NB4 (cell line): Measurements from ENCODE around the gene PUM2.

Source experiments
- DNase-seq: peaks from one replicate; pipeline ENCODE4 v3.0.0; 2010; ENCODE audit warnings: low read depth
- H3K4me3 ChIP-seq: one replicate; pipeline ENCODE4 v1.5.1; 2011; ENCODE audit warnings: mild to moderate bottlenecking, low read depth, low read length, moderate library complexity
- MYC ChIP-seq: IDR thresholded peaks from 2 replicates; pipeline ENCODE4 v1.6.1; 2011; ENCODE audit warnings: low read depth, low read length
- POLR2A ChIP-seq: IDR thresholded peaks from 2 replicates; pipeline ENCODE4 v1.6.1; 2011; ENCODE audit warnings: mild to moderate bottlenecking; ENCODE audit not compliant: insufficient read length; ENCODE audit errors: extremely low read depth
- TF ChIP-seq, protein P1 (sequence below): IDR thresholded peaks from one replicate; pipeline ENCODE4 v1.5.1; 2012; ENCODE audit warnings: low read depth, low read length
- TF ChIP-seq, protein P2 (sequence below): IDR thresholded peaks from 2 replicates; pipeline ENCODE4 v1.6.1; 2011; ENCODE audit warnings: low read depth, low read length

PUM2 gene, protein sequence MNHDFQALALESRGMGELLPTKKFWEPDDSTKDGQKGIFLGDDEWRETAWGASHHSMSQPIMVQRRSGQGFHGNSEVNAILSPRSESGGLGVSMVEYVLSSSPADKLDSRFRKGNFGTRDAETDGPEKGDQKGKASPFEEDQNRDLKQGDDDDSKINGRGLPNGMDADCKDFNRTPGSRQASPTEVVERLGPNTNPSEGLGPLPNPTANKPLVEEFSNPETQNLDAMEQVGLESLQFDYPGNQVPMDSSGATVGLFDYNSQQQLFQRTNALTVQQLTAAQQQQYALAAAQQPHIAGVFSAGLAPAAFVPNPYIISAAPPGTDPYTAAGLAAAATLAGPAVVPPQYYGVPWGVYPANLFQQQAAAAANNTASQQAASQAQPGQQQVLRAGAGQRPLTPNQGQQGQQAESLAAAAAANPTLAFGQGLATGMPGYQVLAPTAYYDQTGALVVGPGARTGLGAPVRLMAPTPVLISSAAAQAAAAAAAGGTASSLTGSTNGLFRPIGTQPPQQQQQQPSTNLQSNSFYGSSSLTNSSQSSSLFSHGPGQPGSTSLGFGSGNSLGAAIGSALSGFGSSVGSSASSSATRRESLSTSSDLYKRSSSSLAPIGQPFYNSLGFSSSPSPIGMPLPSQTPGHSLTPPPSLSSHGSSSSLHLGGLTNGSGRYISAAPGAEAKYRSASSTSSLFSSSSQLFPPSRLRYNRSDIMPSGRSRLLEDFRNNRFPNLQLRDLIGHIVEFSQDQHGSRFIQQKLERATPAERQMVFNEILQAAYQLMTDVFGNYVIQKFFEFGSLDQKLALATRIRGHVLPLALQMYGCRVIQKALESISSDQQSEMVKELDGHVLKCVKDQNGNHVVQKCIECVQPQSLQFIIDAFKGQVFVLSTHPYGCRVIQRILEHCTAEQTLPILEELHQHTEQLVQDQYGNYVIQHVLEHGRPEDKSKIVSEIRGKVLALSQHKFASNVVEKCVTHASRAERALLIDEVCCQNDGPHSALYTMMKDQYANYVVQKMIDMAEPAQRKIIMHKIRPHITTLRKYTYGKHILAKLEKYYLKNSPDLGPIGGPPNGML

DNA sequence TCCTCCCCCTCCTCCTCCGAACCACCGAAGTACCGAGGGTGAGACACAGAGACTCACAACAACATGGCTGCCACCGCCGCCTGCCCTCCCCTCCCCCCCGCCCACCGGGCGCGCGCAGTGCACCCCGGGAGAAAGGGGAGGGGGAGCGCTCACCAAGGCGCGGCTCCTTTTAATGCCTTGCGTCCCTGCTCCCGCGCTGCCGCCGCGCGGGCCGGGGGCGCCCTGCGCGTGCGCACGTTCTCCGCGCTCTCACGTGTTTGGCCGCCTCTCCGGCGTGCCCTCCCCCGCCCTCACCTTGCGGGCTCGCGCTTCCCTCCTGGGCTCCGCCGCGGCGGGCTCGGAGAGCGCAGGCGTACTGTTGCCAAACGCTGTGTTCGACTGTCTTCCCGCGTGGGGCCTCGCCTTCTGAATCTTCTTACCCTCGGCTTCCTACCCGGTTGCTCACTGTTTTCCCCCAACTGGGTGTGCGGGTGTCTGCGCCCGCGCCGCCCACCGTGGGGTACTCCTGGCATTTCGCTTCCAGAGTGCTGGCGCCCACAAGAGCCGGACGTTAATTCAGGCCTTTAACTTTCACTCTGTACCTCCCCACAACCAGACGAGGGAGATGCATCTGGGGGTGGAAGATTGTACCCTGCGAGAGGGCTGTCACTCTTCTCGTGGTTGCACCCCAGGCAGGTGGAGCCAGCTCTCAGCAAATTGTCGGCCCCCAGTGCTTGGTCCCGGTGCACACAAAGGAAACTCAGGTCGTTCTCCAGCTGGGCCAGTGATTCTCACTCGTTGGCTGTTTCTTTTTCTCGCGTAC lies at the start of gene PUM2:
PUM2 (minus strand) TSS at position 92 of the 802 bp plus-strand sequence. CDS start 23,484 bp downstream, outside the sequence.
- TF ChIP-seq POLR2A (peak; percentile 93), MYC (peak; percentile 96)
- TF ChIP-seq, protein P1, sequence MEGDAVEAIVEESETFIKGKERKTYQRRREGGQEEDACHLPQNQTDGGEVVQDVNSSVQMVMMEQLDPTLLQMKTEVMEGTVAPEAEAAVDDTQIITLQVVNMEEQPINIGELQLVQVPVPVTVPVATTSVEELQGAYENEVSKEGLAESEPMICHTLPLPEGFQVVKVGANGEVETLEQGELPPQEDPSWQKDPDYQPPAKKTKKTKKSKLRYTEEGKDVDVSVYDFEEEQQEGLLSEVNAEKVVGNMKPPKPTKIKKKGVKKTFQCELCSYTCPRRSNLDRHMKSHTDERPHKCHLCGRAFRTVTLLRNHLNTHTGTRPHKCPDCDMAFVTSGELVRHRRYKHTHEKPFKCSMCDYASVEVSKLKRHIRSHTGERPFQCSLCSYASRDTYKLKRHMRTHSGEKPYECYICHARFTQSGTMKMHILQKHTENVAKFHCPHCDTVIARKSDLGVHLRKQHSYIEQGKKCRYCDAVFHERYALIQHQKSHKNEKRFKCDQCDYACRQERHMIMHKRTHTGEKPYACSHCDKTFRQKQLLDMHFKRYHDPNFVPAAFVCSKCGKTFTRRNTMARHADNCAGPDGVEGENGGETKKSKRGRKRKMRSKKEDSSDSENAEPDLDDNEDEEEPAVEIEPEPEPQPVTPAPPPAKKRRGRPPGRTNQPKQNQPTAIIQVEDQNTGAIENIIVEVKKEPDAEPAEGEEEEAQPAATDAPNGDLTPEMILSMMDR = no peak
- TF ChIP-seq, protein P2, sequence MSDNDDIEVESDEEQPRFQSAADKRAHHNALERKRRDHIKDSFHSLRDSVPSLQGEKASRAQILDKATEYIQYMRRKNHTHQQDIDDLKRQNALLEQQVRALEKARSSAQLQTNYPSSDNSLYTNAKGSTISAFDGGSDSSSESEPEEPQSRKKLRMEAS = peak; percentile 96
- DNase-seq = peak; percentile 99

DNA sequence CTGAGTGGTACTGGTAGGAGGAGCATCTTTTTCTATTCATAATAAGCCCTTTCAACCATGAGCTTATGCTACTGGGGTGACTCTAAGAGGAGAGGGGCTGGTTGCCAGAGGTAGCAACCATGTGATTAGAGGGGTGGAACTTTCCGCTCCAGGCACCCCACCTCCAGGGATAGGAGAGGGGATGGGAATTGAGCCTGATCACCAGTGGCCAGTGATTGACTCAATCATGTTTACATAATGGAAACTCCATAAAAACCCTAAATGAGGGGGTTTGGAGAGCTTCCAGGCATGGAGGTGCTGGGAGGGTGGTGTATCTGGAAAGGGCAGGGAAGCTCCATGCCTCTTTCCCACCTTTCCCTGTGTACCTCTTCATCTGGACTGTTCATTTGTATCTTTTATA lies 49.7 kb upstream of the PUM2 start:
- DNase-seq = no peak
- no peak for TF ChIP-seq POLR2A
- TF ChIP-seq, protein P1 = no peak
- TF ChIP-seq MYC = no peak
- TF ChIP-seq, protein P2 = no peak
- no peak overlapping the region for H3K4me3 ChIP-seq

More for the DNA sequence above, at the start of gene PUM2:
- H3K4me3 ChIP-seq = peak within 1 kb of the TSS; percentile 77

DNA sequence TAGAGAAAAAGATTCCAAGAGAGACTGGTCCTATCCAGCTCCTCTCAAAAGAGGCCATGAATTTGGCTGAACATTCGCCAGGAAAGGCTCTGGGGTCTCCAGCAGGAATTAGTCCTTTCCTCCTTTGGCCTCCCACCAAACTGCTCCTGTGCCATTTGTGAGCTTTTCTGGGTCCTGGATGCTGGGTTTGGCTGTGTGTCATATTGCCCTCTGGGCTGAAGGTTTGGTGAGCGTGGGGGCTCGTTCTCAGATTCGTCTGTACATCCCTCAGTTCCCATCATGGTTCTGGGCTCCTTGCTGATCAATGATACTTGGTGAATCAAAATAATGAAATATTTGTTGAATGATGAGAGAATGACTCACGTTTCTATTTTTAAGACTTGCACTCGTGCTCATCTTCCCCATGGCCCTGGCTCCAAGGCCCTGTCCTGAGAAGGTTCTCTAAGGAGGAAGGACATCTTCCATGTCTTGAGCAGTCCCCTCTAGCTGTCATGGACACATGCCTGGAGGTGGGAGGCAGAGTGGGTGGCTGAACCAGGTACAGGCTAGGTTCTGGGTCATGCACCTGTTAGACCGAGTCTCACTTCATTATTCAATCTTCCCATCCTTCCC lies 48.4 kb upstream of the PUM2 start:
- TF ChIP-seq POLR2A = no peak
- TF ChIP-seq MYC = no peak
- TF ChIP-seq, protein P1 = no peak
- TF ChIP-seq, protein P2 = no peak

DNA sequence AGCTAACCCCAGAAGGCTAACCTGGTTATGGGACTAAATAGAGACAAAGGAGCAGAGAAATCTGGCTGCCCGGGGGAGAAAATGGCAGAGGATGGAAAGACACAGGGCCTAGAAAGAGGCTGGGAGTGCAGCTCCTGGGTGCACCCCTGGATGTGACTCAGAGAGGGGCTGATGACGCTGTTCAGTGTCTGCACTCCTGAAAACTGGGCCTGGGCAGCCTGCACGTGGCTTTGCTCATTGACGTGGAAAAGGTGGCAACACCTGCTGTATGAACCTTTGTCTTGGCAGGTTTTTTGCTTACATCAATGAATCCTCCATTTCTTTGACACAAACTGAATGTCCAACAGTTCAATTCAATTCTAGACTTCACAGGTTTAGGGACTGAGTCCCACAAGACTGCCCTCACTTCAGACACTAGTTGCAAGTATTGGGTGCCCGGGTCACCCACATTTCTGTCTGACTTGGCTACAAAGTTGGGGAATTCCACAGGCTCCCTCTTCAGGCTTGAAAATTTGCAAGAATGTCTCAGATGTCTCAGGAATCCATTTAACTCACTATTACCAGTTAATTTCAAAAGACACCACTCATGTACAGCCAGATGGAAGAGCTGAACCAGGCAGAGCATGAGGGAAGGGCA lies 47.3 kb upstream of the PUM2 start:
- TF ChIP-seq POLR2A (no peak), MYC (no peak)
- TF ChIP-seq, protein P2 = no peak
- TF ChIP-seq, protein P1 = no peak
- no peak for DNase-seq
- no peak overlapping the region for H3K4me3 ChIP-seq

More for the DNA sequence above, 48.4 kb upstream of the PUM2 start:
- H3K4me3 ChIP-seq = no peak overlapping the region
- DNase-seq = no peak
